Lower leg skin (tissue), 4 donors: Measurements from ENCODE around the gene HSD17B13. TPM values are rescaled to one million over a fixed set of nuclear protein-coding genes. Genes with fewer than 3 reads are reported as not detected.

Source experiments
- DNase-seq, 2 donors: peaks; one replicate each; pipeline ENCODE4 v3.0.0-alpha.2; 2019; ENCODE audit warnings: low spot score in 2 of 2
- H3K4me3 ChIP-seq: fragments of 200-600 bp; sonication (generic); 2 replicates; pipeline ENCODE4 v1.5.1; 2017; ENCODE audit warnings: mild to moderate bottlenecking, low read depth; ENCODE audit not compliant: poor library complexity, severe bottlenecking
- POLR2A ChIP-seq, 2 donors: fragments of 450-650 bp; IDR thresholded peaks; one replicate each; pipeline ENCODE4 v1.6.1; 2016 to 2017; ENCODE audit warnings: antibody characterized with exemption in 2 of 2, mild to moderate bottlenecking in 1 of 2, moderate library complexity in 1 of 2
- WGBS, 2 donors: methylation state at CpG; one replicate each; pipeline ENCODE4 v1.1.5; 2018; 5-methylcytosine and 5-hydroxymethylcytosine counted together
- intact Hi-C: fragments of 100-400 bp; cut with DNase I; formaldehyde crosslinking; loops from one replicate; pipeline ENCODE4 v1.15.0; 2023; ENCODE audit warnings: low total_unique reads
- microRNA-seq, 2 donors: library from miRNA; unstranded; fragments of <30 nt; microRNA quantifications; one replicate each; pipeline ENCODE4, GENCODE V29; 2016; ENCODE audit warnings: borderline replicate concordance in 2 of 2, borderline number of aligned reads in 1 of 2
- total RNA-seq, 4 donors: library from RNA; depleted of rRNA; stranded (reverse); fragments of >200 nt; gene quantifications; one replicate each; pipeline ENCODE4 v1.1.0, GENCODE V29; 2016
- TF ChIP-seq, protein P1 (sequence below), 3 donors: fragments of 450-650 bp; IDR thresholded peaks; one replicate each; pipeline ENCODE4 v1.5.1; 2016; ENCODE audit warnings: antibody characterized with exemption in 3 of 3, mild to moderate bottlenecking in 3 of 3, moderate library complexity in 2 of 3

HSD17B13 gene
- total RNA-seq, 4 donors from 2014 or later = 0.55 to 76.4 (median 34.8) TPM

DNA sequence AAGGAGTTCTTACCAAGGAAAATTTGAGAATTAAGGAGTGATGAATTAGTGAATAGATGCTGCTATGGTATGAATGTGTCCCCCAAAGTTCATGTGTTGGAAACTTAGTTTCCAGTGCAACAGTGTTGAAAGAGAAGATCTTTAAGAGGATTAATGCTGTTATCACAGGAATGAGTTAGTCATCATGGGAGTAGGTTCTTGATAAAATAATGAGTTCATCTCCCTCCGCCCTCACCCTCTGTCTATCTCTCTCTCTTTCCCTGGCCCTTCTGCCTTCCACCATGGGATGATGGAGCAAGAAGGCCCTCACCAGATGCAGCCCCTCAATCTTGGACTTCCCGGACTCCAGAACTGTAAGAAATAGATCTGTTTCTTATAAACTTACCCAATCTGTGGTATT lies 64.0 kb downstream of the HSD17B13 start:
- no peak overlapping the region for H3K4me3 ChIP-seq
- intact Hi-C loops = no loop called here
- DNase-seq = no peak
- TF ChIP-seq POLR2A (IDR thresholded peaks at IDR 0.05) = no peak
- TF ChIP-seq, protein P1, sequence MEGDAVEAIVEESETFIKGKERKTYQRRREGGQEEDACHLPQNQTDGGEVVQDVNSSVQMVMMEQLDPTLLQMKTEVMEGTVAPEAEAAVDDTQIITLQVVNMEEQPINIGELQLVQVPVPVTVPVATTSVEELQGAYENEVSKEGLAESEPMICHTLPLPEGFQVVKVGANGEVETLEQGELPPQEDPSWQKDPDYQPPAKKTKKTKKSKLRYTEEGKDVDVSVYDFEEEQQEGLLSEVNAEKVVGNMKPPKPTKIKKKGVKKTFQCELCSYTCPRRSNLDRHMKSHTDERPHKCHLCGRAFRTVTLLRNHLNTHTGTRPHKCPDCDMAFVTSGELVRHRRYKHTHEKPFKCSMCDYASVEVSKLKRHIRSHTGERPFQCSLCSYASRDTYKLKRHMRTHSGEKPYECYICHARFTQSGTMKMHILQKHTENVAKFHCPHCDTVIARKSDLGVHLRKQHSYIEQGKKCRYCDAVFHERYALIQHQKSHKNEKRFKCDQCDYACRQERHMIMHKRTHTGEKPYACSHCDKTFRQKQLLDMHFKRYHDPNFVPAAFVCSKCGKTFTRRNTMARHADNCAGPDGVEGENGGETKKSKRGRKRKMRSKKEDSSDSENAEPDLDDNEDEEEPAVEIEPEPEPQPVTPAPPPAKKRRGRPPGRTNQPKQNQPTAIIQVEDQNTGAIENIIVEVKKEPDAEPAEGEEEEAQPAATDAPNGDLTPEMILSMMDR (IDR thresholded peaks at IDR 0.05) = no peak
- WGBS, 2 donors = 86 to 93% methylated on average over 2 of the region's 2 CpGs

DNA sequence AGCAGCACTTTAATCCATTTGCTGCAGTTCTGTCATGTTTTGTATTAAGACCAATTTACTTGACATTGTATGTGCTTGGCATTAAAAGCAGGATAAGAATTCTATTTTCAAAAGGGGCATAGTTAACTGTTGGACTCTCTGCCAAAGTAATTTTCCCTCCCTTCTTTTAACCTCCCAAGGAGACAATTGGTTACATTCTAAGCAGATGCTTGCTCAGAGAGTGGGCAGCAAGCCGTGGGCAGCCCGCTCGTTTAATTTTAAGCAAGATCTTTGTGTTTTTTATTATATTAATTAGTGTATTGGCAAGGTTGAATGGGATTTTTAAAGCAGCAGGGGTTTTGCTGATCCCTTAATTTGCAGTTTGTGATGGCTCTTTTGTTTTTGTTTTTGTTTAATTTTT lies 65.2 kb downstream of the HSD17B13 start:
- WGBS, 2 donors = 31 to 37% methylated on average over 3 of the region's 3 CpGs
- no peak for DNase-seq
- TF ChIP-seq, protein P1 (IDR thresholded peaks at IDR 0.05) = no peak
- TF ChIP-seq POLR2A (IDR thresholded peaks at IDR 0.05) = no peak
- intact Hi-C loops = no loop called here
- no peak overlapping the region for H3K4me3 ChIP-seq

DNA sequence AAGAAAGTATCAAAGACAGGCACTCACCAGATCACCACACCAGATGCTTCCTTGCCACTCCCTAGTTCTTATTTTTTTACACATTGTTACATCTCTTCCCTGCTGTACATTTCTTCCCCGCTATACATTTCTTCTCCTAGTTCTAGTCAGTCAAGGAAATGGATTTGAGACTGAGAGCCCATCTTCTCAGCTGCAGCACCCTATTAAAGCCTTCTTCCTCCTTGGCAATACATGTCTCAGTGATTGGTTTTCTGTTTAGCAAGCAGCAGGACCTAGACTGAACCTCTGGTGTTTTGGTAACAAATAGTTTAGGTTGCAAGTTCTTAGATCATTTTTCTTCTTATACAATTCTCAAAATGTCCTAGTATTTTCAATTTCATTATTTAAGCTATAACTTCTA lies 66.9 kb downstream of the HSD17B13 start:
- H3K4me3 ChIP-seq = no peak overlapping the region
- TF ChIP-seq POLR2A (IDR thresholded peaks at IDR 0.05) = no peak
- TF ChIP-seq, protein P1 (IDR thresholded peaks at IDR 0.05) = no peak
- 89 to 97% methylated on average over 1 of the region's 1 CpG for WGBS, 2 donors
- intact Hi-C loops = no loop called here
- DNase-seq = no peak

Small RNA genes within 50 kb of the gene (microRNA-seq; reads per million reads assigned to microRNA genes)
- 0 reads per million in 2 donors for gene MIR5705

Other genes starting within 250 kb of the HSD17B13 start
- 10 to 100 TPM in 1 of 4 donors, 1 to 10 TPM in 3; 6.2 to 11.5 (median 8.3) TPM for gene KLHL8, start 102.3 kb downstream of the HSD17B13 start, total RNA-seq
- gene HSD17B11, start 68.3 kb upstream of the HSD17B13 start, total RNA-seq = 10 to 100 TPM; 15.3 to 33.6 (median 23.2) TPM
- gene NUDT9, start 99.7 kb upstream of the HSD17B13 start, total RNA-seq = 10 to 100 TPM; 12.5 to 30.9 (median 21.7) TPM
- 100 to 1,000 TPM in 2 of 4 donors, 10 to 100 TPM in 2; 66.2 to 259 (median 117) TPM for gene SPARCL1, start 206.5 kb upstream of the HSD17B13 start, total RNA-seq